Measurements from ENCODE around the gene GFM2.

GRCh38 chr5:74762599-74762998 is 4.3 kb downstream of the GFM2 start:
- TF ChIP-seq POLR2AphosphoS5 (IDR thresholded peaks at IDR 0.05; ENCODE audit: low read depth) (no peak), CTCF (IDR thresholded peaks at IDR 0.05; ENCODE audit: insufficient read depth, low read length) (no peak), REST (IDR thresholded peaks at IDR 0.05; ENCODE audit: insufficient replicate concordance, low read depth) (no peak), GABPA (IDR thresholded peaks at IDR 0.05; ENCODE audit: low read depth) (no peak)
